Neutrophil (primary cell): ENCODE data around the gene AMBN.

Experiments used
- H3K27ac ChIP-seq: fragments of 200-600 bp; sonication (generic); 2 replicates; pipeline ENCODE4 v1.5.1; 2016; ENCODE audit warnings: mild to moderate bottlenecking, moderate library complexity
- H3K27me3 ChIP-seq: fragments of 200-600 bp; sonication (generic); 2 replicates; pipeline ENCODE4 v1.6.0; 2016; ENCODE audit warnings: mild to moderate bottlenecking
- H3K36me3 ChIP-seq: fragments of 200-600 bp; sonication (generic); 2 replicates; pipeline ENCODE4 v1.5.1; 2017
- H3K4me1 ChIP-seq, 2 experiments: fragments of 200-600 bp in 1 of 2; sonication (generic) in 1 of 2; 1 replicate in 1 of 2; 2 replicates in 1 of 2; pipeline versions ENCODE4 v1.5.1 to v1.6.1; 2013 to 2016; ENCODE audit warnings: low read depth in 1 of 2, low read length in 1 of 2, mild to moderate bottlenecking in 1 of 2, moderate library complexity in 1 of 2; ENCODE audit not compliant: control insufficient read depth in 1 of 2, insufficient read depth in 1 of 2
- H3K4me3 ChIP-seq, 2 experiments: fragments of 200-600 bp in 1 of 2; sonication (generic) in 1 of 2; 1 replicate in 1 of 2; 2 replicates in 1 of 2; pipeline ENCODE4 v1.5.1; 2013 to 2016; ENCODE audit warnings: low read depth in 1 of 2, low read length in 1 of 2, mild to moderate bottlenecking in 1 of 2, moderate library complexity in 1 of 2
- H3K9me3 ChIP-seq: fragments of 200-600 bp; sonication (generic); 2 replicates; pipeline ENCODE4 v1.5.1; 2016
- CTCF ChIP-seq: fragments of 200-600 bp; sonication (generic); IDR thresholded peaks from 2 replicates; pipeline ENCODE4 v1.5.1; 2016; ENCODE audit warnings: antibody characterized with exemption

Gene AMBN

GRCh38 chr4:70607334-70607853, 15.3 kb downstream of the AMBN start:
- Histone ChIP-seq H3K27me3 (no peaks in the 10 kb centered on the region), H3K4me1 (no peaks in the 10 kb centered on the region), H3K27ac (no peak overlapping the region), H3K4me3 (no peak overlapping the region), H3K9me3 (no peaks in the 10 kb centered on the region), H3K36me3 (no peaks in the 10 kb centered on the region)
- no peak for TF ChIP-seq CTCF

- Histone ChIP-seq H3K36me3 (no peaks in the 10 kb centered on the region), H3K9me3 (no peaks in the 10 kb centered on the region), H3K4me3 (no peak overlapping the region), H3K27me3 (peaks cover 4% of the 10 kb centered on the region), H3K27ac (no peak overlapping the region), H3K4me1 (no peaks in the 10 kb centered on the region)
- TF ChIP-seq CTCF = no peak
These were observed 16.3 kb downstream of the AMBN start for GRCh38 chr4:70608324-70608723.

GRCh38 chr4:70613306-70614183, 21.5 kb downstream of the AMBN start:
- Histone ChIP-seq H3K27me3 (peaks cover 9% of the 10 kb centered on the region), H3K36me3 (no peaks in the 10 kb centered on the region), H3K9me3 (no peaks in the 10 kb centered on the region), H3K27ac (no peak overlapping the region), H3K4me3 (no peak overlapping the region), H3K4me1 (no peaks in the 10 kb centered on the region)
- no peak for TF ChIP-seq CTCF

GRCh38 chr4:70614184-70614555, 22.1 kb downstream of the AMBN start:
- H3K4me1 ChIP-seq = no peaks in the 10 kb centered on the region
- H3K27me3 ChIP-seq = peaks cover 9% of the 10 kb centered on the region
- no peaks in the 10 kb centered on the region for H3K36me3 ChIP-seq
- no peak overlapping the region for H3K27ac ChIP-seq
- H3K4me3 ChIP-seq = no peak overlapping the region
- H3K9me3 ChIP-seq = no peaks in the 10 kb centered on the region
- no peak for TF ChIP-seq CTCF

GRCh38 chr4:70619288-70619687, 27.2 kb downstream of the AMBN start:
- H3K9me3 ChIP-seq = no peaks in the 10 kb centered on the region
- H3K27me3 ChIP-seq = no peaks in the 10 kb centered on the region
- no peak for TF ChIP-seq CTCF
- H3K4me3 ChIP-seq = no peak overlapping the region
- H3K4me1 ChIP-seq = no peaks in the 10 kb centered on the region
- H3K27ac ChIP-seq = no peak overlapping the region
- no peaks in the 10 kb centered on the region for H3K36me3 ChIP-seq
